ENCODE results near the gene NUP98. TPM values are rescaled to one million over a fixed set of nuclear protein-coding genes. Genes with fewer than 3 reads are reported as not detected.

Gene NUP98
- total and polyA plus RNA-seq, 10 of the 15 experiments (the other 5 are each of a cell fraction or from before 2014, with no cell fraction given), result 21.7 to 108 (median 78.9) TPM

DNA sequence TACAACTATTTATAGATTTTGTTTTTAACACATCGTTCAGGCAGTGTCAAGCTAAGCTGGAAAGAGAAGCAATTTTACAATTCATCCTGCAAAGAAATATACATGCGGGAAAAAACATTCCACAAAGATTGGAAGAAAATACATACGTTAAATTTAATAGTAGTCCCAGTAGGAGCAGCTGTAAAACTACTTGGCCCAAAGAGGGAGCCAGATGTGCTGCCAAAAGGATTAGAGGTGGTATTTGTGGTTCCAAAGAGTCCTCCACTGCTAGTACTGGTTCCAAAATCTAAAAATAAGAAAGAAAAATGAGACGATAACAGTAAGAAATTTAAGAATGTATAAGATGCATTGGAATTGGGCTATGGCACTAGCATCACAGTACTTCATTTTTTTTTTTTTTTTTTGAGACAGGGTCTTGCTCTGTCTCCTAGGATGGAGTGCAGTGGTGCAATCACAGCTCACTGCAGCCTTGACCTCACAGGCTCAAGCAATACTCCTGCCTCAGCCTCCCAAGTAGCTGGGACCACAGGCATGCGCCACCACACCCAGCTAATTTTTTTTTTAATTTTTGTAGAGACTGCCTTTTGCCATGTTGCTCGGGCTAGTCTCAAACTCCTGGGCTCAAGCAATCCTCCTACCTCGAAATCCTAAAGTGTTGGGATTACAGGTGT lies 21.5 kb downstream of the NUP98 start (continued):
- TF ChIP-seq, protein P1, sequence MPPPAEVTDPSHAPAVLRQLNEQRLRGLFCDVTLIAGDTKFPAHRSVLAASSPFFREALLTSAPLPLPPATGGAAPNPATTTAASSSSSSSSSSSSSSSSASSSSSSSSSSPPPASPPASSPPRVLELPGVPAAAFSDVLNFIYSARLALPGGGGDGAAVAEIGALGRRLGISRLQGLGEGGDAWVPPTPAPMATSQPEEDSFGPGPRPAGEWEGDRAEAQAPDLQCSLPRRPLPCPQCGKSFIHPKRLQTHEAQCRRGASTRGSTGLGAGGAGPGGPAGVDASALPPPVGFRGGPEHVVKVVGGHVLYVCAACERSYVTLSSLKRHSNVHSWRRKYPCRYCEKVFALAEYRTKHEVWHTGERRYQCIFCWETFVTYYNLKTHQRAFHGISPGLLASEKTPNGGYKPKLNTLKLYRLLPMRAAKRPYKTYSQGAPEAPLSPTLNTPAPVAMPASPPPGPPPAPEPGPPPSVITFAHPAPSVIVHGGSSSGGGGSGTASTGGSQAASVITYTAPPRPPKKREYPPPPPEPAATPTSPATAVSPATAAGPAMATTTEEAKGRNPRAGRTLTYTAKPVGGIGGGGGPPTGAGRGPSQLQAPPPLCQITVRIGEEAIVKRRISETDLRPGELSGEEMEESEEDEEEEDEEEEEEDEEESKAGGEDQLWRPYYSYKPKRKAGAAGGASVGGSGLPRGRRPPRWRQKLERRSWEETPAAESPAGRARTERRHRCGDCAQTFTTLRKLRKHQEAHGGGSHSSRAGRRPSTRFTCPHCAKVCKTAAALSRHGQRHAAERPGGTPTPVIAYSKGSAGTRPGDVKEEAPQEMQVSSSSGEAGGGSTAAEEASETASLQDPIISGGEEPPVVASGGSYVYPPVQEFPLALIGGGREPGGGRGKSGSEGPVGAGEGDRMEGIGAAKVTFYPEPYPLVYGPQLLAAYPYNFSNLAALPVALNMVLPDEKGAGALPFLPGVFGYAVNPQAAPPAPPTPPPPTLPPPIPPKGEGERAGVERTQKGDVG (CRISPR knock-in tag; IDR thresholded peaks at IDR 0.05), result no peak
- TF ChIP-seq FOXK2 (IDR thresholded peaks at IDR 0.05) (no peak), SMAD1 (IDR thresholded peaks at IDR 0.05; ENCODE audit: low read depth, partially characterized antibody) (no peak)

DNA sequence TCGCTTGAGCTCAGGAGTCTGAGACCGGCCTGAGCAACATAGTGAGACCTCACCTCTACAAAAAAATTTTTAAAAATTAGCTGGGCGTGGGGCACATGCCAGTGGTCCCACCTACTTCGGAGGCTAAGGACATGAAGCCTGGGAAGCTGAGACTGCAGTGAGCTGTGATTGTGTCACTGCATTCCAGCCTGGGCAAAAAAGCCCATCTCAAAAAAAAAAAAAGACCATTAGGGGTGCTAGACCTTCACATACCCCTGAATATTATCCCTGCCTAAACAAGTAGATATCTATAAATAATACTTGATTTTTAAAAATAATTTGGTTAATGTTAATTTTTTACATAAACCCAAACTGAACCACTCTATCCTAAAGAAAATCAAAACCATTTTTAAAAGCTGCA lies 24.2 kb downstream of the NUP98 start:
- Histone ChIP-seq H2AFZ (ENCODE audit: control insufficient read depth, low read depth, low read length) (no peak overlapping the region), H3K4me2 (ENCODE audit: control insufficient read depth, insufficient read depth) (no peak overlapping the region), H3K9ac (ENCODE audit: control insufficient read depth, insufficient read depth, low read length) (no peak overlapping the region), H3K9me3 (replicated peaks; ENCODE audit: control insufficient read depth, insufficient read depth, low read length) (no peaks in the 10 kb centered on the region), H4K20me1 (ENCODE audit: control insufficient read depth, insufficient read depth) (no peaks in the 10 kb centered on the region), H3K27me3 (replicated peaks in 1 of 2; ENCODE audit: control insufficient read depth in 2 of 2, insufficient read depth in 2 of 2, low read length in 1 of 2) (no peaks in the 10 kb centered on the region), H3K4me1 (ENCODE audit: control insufficient read depth, insufficient read depth, low read length) (no peaks in the 10 kb centered on the region), H3K79me2 (ENCODE audit: control insufficient read depth, insufficient read depth, low read length) (no peaks in the 10 kb centered on the region), H3K36me3 (ENCODE audit: control insufficient read depth in 2 of 2, insufficient read depth in 2 of 2, low read length in 1 of 2) (peaks cover 9 to 31% of the 10 kb centered on the region in 2 experiments), H3K4me3 (no peak overlapping the region), H3K27ac (ENCODE audit: control insufficient read depth, insufficient read depth) (no peak overlapping the region)
- ChIA-PET SMC1A (ENCODE audit: uncharacterized antibody, unreplicated experiment) (interaction anchor here (1.2 to 1.7 kb wide), 2 partner anchors 11 to 36 kb away, joined by 3 to 6 read pairs; partner anchors contain the start of gene PGAP2), CTCF (interaction anchor here (0.6 to 3.1 kb wide), 4 partner anchors 10 to 37 kb away, joined by 3 to 31 read pairs (median 4); partner anchors contain the start of gene PGAP2), RAD21 (ENCODE audit: unreplicated experiment) (no interaction called here), POLR2A (interaction anchor here (0.6 kb wide), 1 partner anchor 8 kb away, joined by 8 read pairs; no protein-coding TSS in a partner anchor)
- in situ Hi-C loops (cut with MboI), result no loop called here
- ATAC-seq, result no peak
- intact Hi-C loops (cut with micrococcal nuclease; ENCODE audit: unreplicated experiment), result loop anchor here (10.0 kb wide), 1 partner anchor 48 kb away; no protein-coding TSS in a partner anchor
- no peak for TF ChIP-seq YY1 (IDR thresholded peaks at IDR 0.05; ENCODE audit: low read depth, low read length)
- no peak for TF ChIP-seq ZNF622 (IDR thresholded peaks at IDR 0.05)
- TF ChIP-seq, protein P2, sequence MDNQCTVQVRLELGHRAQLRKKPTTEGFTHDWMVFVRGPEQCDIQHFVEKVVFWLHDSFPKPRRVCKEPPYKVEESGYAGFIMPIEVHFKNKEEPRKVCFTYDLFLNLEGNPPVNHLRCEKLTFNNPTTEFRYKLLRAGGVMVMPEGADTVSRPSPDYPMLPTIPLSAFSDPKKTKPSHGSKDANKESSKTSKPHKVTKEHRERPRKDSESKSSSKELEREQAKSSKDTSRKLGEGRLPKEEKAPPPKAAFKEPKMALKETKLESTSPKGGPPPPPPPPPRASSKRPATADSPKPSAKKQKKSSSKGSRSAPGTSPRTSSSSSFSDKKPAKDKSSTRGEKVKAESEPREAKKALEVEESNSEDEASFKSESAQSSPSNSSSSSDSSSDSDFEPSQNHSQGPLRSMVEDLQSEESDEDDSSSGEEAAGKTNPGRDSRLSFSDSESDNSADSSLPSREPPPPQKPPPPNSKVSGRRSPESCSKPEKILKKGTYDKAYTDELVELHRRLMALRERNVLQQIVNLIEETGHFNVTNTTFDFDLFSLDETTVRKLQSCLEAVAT (IDR thresholded peaks at IDR 0.05), result no peak
- TF ChIP-seq POU2F2 (IDR thresholded peaks at IDR 0.05; ENCODE audit: borderline replicate concordance, low read depth, low read length), result no peak
- TF ChIP-seq ZNF217 (IDR thresholded peaks at IDR 0.05), result no peak
- TF ChIP-seq BRCA1 (IDR thresholded peaks at IDR 0.05; ENCODE audit: low read depth, low read length), result no peak
- TF ChIP-seq, protein P3, sequence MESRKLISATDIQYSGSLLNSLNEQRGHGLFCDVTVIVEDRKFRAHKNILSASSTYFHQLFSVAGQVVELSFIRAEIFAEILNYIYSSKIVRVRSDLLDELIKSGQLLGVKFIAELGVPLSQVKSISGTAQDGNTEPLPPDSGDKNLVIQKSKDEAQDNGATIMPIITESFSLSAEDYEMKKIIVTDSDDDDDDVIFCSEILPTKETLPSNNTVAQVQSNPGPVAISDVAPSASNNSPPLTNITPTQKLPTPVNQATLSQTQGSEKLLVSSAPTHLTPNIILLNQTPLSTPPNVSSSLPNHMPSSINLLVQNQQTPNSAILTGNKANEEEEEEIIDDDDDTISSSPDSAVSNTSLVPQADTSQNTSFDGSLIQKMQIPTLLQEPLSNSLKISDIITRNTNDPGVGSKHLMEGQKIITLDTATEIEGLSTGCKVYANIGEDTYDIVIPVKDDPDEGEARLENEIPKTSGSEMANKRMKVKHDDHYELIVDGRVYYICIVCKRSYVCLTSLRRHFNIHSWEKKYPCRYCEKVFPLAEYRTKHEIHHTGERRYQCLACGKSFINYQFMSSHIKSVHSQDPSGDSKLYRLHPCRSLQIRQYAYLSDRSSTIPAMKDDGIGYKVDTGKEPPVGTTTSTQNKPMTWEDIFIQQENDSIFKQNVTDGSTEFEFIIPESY (IDR thresholded peaks at IDR 0.05), result no peak
- no peak for TF ChIP-seq ZNF384 (IDR thresholded peaks at IDR 0.05; ENCODE audit: borderline replicate concordance, low read depth, low read length)
- TF ChIP-seq RCOR1 (conservative IDR thresholded peaks at IDR 0.05; ENCODE audit: low read depth, low read length), result no peak
- no peak for TF ChIP-seq CHD1 (IDR thresholded peaks at IDR 0.05; ENCODE audit: low read depth, low read length)
- WGBS (ENCODE audit: insufficient coverage, insufficient replicate concordance, low lambda C conversion rate, missing lambda C conversion rate), result 84% methylated on average over 4 of the region's 4 CpGs
- no peak for DNase-seq (ENCODE audit: low read depth, low spot score)
- no TSS peak for BruUV-seq (replicated peaks)
- FAIRE-seq, result no peak

All from GM12878 (cell line).